IPS-NIHi11 (cell line): Measurements from ENCODE around the gene MYO15B.
"Not testable (repeated sequence)": the region's sequence is repeated elsewhere in the genome, so short reads cannot be mapped to it uniquely, and the experiment has no call there.

Source experiments
- DNase-seq: peaks from one replicate; pipeline ENCODE4 v3.0.0; 2012; ENCODE audit warnings: mixed read lengths, low spot score

Gene MYO15B

GRCh38 chr17:75575728-75576127, 11.9 kb upstream of the MYO15B start:
- no peak for DNase-seq

- no peak for DNase-seq
These were observed 10.9 kb upstream of the MYO15B start for GRCh38 chr17:75576661-75577060.

- DNase-seq, result not testable (repeated sequence)
These were observed 6.4 kb upstream of the MYO15B start for GRCh38 chr17:75581121-75581725.

- not testable (repeated sequence) for DNase-seq
These were observed 4.4 kb upstream of the MYO15B start for GRCh38 chr17:75583197-75583596.

GRCh38 chr17:75584849-75585175, 2.8 kb upstream of the MYO15B start:
- DNase-seq, result no peak

- no peak for DNase-seq
These were observed 1.0 kb downstream of the MYO15B start for GRCh38 chr17:75588596-75589011.

GRCh38 chr17:75589012-75589918, 1.7 kb downstream of the MYO15B start:
- peak; percentile 99 for DNase-seq

- no peak for DNase-seq
These were observed 2.3 kb downstream of the MYO15B start for GRCh38 chr17:75589919-75590303.

GRCh38 chr17:75590314-75590761, 2.7 kb downstream of the MYO15B start:
- no peak for DNase-seq

GRCh38 chr17:75590849-75591721, 3.5 kb downstream of the MYO15B start:
- no peak for DNase-seq

- DNase-seq, result no peak
These were observed 4.2 kb downstream of the MYO15B start for GRCh38 chr17:75591722-75592302.

GRCh38 chr17:75592348-75593020, 4.9 kb downstream of the MYO15B start:
- DNase-seq, result no peak

GRCh38 chr17:75593430-75593829, 5.8 kb downstream of the MYO15B start:
- DNase-seq, result not testable (repeated sequence)

GRCh38 chr17:75594499-75595283, 7.1 kb downstream of the MYO15B start:
- no peak for DNase-seq

- DNase-seq, result no peak
These were observed 7.8 kb downstream of the MYO15B start for GRCh38 chr17:75595284-75595919.

GRCh38 chr17:75595920-75596313, 8.3 kb downstream of the MYO15B start:
- no peak for DNase-seq

GRCh38 chr17:75596320-75597087, 8.9 kb downstream of the MYO15B start:
- no peak for DNase-seq

- DNase-seq, result peak; percentile 90
These were observed 13.7 kb downstream of the MYO15B start for GRCh38 chr17:75601057-75601987.
